ENCODE results near the gene ALPK3. TPM values are rescaled to one million over a fixed set of nuclear protein-coding genes. Genes with fewer than 3 reads are reported as not detected.

Gene ALPK3
- total RNA-seq, 1 experiment from 2014 or later = 17.7 TPM

- no peaks in the 10 kb centered on the region for H3K23me2 ChIP-seq (ENCODE audit: insufficient read length, low read depth, low read length, poor library complexity, severe bottlenecking)
- H2BK120ac ChIP-seq (ENCODE audit: low read depth, low read length, poor library complexity, severe bottlenecking) = no peak overlapping the region
- no CpG with 5 or more reads among the region's 4 CpGs for WGBS (ENCODE audit: extremely low coverage, insufficient read length, low lambda C conversion rate)
- no peak overlapping the region for H2BK15ac ChIP-seq (ENCODE audit: low read depth, low read length)
- no peaks in the 10 kb centered on the region for H3K27me3 ChIP-seq (ENCODE audit: insufficient read depth, low read length)
- no peaks in the 10 kb centered on the region for H3K9me3 Mint-ChIP-seq
- H2AFZ ChIP-seq (ENCODE audit: low read length) = no peak overlapping the region
- H3K36me3 Mint-ChIP-seq (ENCODE audit: insufficient read depth in 1 of 3, low read depth in 3 of 3) = peaks cover 0 to 25% (median 5%) of the 10 kb centered on the region in 3 experiments; a peak in 3 of 7 replicates
- no peak overlapping the region for H3K4me2 ChIP-seq (ENCODE audit: insufficient read depth, insufficient read length, low read length)
- no peaks in the 10 kb centered on the region for H3K79me1 ChIP-seq (ENCODE audit: insufficient read depth, low read depth, low read length, poor library complexity, severe bottlenecking)
- no peak overlapping the region for H3K23ac ChIP-seq (ENCODE audit: insufficient read length, low read depth, low read length)
- no peak overlapping the region for H3K4ac ChIP-seq (ENCODE audit: low read depth, low read length)
- H3K4me1 Mint-ChIP-seq = no peaks in the 10 kb centered on the region
- no peaks in the 10 kb centered on the region for H3K9me3 ChIP-seq (ENCODE audit: control insufficient read depth, low read depth, low read length)
- H3K27ac Mint-ChIP-seq = no peak overlapping the region; a peak in 1 of 7 replicates
- no peak for DNase-seq
- H4K8ac ChIP-seq (replicated peaks; ENCODE audit: insufficient read length, low read depth, low read length) = no peak overlapping the region
- no peak overlapping the region for H2BK20ac ChIP-seq (ENCODE audit: low read depth, low read length, poor library complexity, severe bottlenecking)
- H3K27me3 Mint-ChIP-seq (ENCODE audit: low read depth) = no peaks in the 10 kb centered on the region
- no peaks in the 10 kb centered on the region for H4K20me1 ChIP-seq (ENCODE audit: control insufficient read depth, insufficient read depth, insufficient read length)
- H3K56ac ChIP-seq (ENCODE audit: insufficient read length, low read depth, low read length) = no peak overlapping the region
- H3K79me2 ChIP-seq (ENCODE audit: insufficient read depth, low read length) = no peaks in the 10 kb centered on the region
- H3K18ac ChIP-seq (ENCODE audit: insufficient read length, low read depth, low read length) = no peak overlapping the region
- H3K27ac ChIP-seq (ENCODE audit: insufficient read length, low read depth, low read length) = no peak overlapping the region
- no peak overlapping the region for H3K9ac ChIP-seq (ENCODE audit: extremely low read depth, insufficient read length, low read length)
- H3K4me1 ChIP-seq (ENCODE audit: insufficient read depth, low read length) = no peaks in the 10 kb centered on the region
- H3K14ac ChIP-seq (ENCODE audit: insufficient read depth, low read length) = no peak overlapping the region
- no peak overlapping the region for H3T11ph ChIP-seq (ENCODE audit: low read length)
- no peak overlapping the region for H2BK12ac ChIP-seq (ENCODE audit: insufficient read length, low read depth, low read length)
- no peak overlapping the region for H4K91ac ChIP-seq (ENCODE audit: insufficient read length, low read depth, low read length)
- no peak for TF ChIP-seq CTCF (conservative IDR thresholded peaks at IDR 0.05)
- no peak overlapping the region for H4K5ac ChIP-seq (ENCODE audit: insufficient read length, low read depth, low read length)
- H3K4me3 Mint-ChIP-seq = no peak overlapping the region
- H2AK5ac ChIP-seq (ENCODE audit: insufficient read length, low read length) = no peak overlapping the region
- no peak overlapping the region for H2BK5ac ChIP-seq (ENCODE audit: insufficient read length, low read length)
These were observed 17.2 kb downstream of the ALPK3 start for GRCh38 chr15:84834229-84834955.

Measured in H9 (cell line).